HG03442 (cell line): ENCODE data around the gene ASNSD1.
"Not testable (repeated sequence)": the region's sequence is repeated elsewhere in the genome, so short reads cannot be mapped to it uniquely, and the experiment has no call there.

Experiments used
- ATAC-seq: cut with Tn5 transposase; IDR thresholded peaks from one replicate; pipeline ENCODE4 v1.9.1; 2021; ENCODE audit warnings: mild to moderate bottlenecking, moderate library complexity; ENCODE audit not compliant: unreplicated experiment

ASNSD1 gene

GRCh38 chr2:189684811-189685210 lies 23.6 kb downstream of the ASNSD1 start:
- no peak for ATAC-seq

- ATAC-seq: peak; percentile 70
Measured at GRCh38 chr2:189685540-189686229, 24.4 kb downstream of the ASNSD1 start.

GRCh38 chr2:189687796-189688195 lies 26.5 kb downstream of the ASNSD1 start:
- not testable (repeated sequence) for ATAC-seq

- no peak for ATAC-seq
Measured at GRCh38 chr2:189696223-189696622, 35.0 kb downstream of the ASNSD1 start.

GRCh38 chr2:189698020-189698887 lies 37.0 kb downstream of the ASNSD1 start:
- ATAC-seq: peak; percentile 76

GRCh38 chr2:189700681-189701080 lies 39.4 kb downstream of the ASNSD1 start:
- no peak for ATAC-seq

- ATAC-seq: no peak
Measured at GRCh38 chr2:189702071-189702470, 40.8 kb downstream of the ASNSD1 start.

- no peak for ATAC-seq
Measured at GRCh38 chr2:189709501-189710221, 48.4 kb downstream of the ASNSD1 start.

- not testable (repeated sequence) for ATAC-seq
Measured at GRCh38 chr2:189717593-189717992, 56.3 kb downstream of the ASNSD1 start.

- ATAC-seq: no peak
Measured at GRCh38 chr2:189719571-189719970, 58.3 kb downstream of the ASNSD1 start.
